Raji (cell line): ENCODE measurements around the gene MANBA.

Experiments
- POLR2A ChIP-seq: IDR thresholded peaks from 2 replicates; pipeline ENCODE4 v1.6.1; 2011; ENCODE audit warnings: low read depth, low read length, control low read depth; ENCODE audit not compliant: insufficient read depth

MANBA gene

GRCh38 chr4:102667001-102667400 is 93.8 kb downstream of the MANBA start:
- no peak for TF ChIP-seq POLR2A

- no peak for TF ChIP-seq POLR2A
These were observed 95.2 kb downstream of the MANBA start for GRCh38 chr4:102665527-102665926.

GRCh38 chr4:102663073-102663472 is 97.7 kb downstream of the MANBA start:
- no peak for TF ChIP-seq POLR2A

GRCh38 chr4:102657206-102657605 is 103.6 kb downstream of the MANBA start:
- TF ChIP-seq POLR2A: no peak

GRCh38 chr4:102647117-102647516 is 113.7 kb downstream of the MANBA start:
- TF ChIP-seq POLR2A: no peak

GRCh38 chr4:102642631-102643298 is 118.0 kb downstream of the MANBA start:
- no peak for TF ChIP-seq POLR2A

- no peak for TF ChIP-seq POLR2A
These were observed 119.0 kb downstream of the MANBA start for GRCh38 chr4:102641793-102642192.

- TF ChIP-seq POLR2A: no peak
These were observed 120.1 kb downstream of the MANBA start for GRCh38 chr4:102640669-102641068.

GRCh38 chr4:102639598-102639997 is 121.2 kb downstream of the MANBA start:
- TF ChIP-seq POLR2A: no peak

GRCh38 chr4:102638621-102639020 is 122.1 kb downstream of the MANBA start:
- no peak for TF ChIP-seq POLR2A

GRCh38 chr4:102637391-102637790 is 123.4 kb downstream of the MANBA start:
- TF ChIP-seq POLR2A: no peak

- no peak for TF ChIP-seq POLR2A
These were observed 127.7 kb downstream of the MANBA start for GRCh38 chr4:102633100-102633499.

- no peak for TF ChIP-seq POLR2A
These were observed 128.3 kb downstream of the MANBA start for GRCh38 chr4:102632241-102633065.

GRCh38 chr4:102631616-102632015 is 129.2 kb downstream of the MANBA start:
- TF ChIP-seq POLR2A: no peak

- no peak for TF ChIP-seq POLR2A
These were observed 131.1 kb downstream of the MANBA start for GRCh38 chr4:102629673-102630072.

GRCh38 chr4:102627831-102628523 is 132.8 kb downstream of the MANBA start:
- TF ChIP-seq POLR2A: no peak
